Right forelimb (tissue), 1 donor: ENCODE data around the gene TYROBP.
"Not testable (repeated sequence)": the region's sequence is repeated elsewhere in the genome, so short reads cannot be mapped to it uniquely, and the experiment has no call there.

Source experiments
- DNase-seq: peaks from one replicate; pipeline ENCODE4 v3.0.0-alpha.2; 2018

The TYROBP gene

DNA sequence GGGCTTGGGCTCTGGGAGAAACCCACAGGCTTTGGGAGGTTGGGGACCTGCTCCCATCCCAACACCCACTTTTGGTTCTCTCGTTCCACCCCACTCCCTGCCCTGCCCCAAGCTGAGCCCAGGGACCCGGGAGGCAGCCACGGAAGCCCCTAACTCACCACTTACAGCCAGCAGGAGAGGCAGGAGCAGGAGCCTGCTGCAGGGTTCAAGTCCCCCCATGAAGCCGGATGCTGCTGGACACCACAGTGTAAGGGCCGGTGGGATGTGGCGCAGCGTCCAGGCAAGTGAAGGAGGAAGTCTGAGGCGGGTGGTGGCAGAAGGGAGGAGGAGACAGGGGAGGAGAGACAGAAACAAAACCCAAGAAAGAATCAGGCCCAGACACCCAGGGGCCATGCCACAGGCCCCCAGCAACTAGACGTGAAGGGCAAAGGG lies at the start of gene TYROBP:
TSS of gene TYROBP (minus strand) at position 286 of the 432 bp plus-strand sequence. CDS start at position 219, 67 bp downstream.
- DNase-seq = no peak

DNA sequence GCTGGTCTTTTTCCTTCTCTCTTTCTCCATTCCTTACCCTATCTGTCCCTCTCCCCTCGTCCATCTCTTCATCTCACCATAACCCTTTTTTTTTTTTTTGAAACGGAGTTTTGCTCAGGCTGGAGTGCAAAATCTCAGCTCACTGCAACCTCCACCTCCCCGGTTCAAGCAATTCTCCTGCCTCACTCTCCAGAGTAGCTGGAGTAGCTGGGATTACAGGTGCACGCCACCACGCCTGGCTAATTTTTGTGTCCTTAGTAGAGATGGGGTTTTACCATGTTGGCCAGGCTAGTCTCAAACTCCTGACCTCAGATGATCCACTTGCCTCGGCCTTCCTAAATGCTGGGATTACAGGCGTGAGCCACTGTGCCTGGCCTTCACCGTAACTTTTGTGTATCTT lies 49.3 kb upstream of the TYROBP start:
- not testable (repeated sequence) for DNase-seq

DNA sequence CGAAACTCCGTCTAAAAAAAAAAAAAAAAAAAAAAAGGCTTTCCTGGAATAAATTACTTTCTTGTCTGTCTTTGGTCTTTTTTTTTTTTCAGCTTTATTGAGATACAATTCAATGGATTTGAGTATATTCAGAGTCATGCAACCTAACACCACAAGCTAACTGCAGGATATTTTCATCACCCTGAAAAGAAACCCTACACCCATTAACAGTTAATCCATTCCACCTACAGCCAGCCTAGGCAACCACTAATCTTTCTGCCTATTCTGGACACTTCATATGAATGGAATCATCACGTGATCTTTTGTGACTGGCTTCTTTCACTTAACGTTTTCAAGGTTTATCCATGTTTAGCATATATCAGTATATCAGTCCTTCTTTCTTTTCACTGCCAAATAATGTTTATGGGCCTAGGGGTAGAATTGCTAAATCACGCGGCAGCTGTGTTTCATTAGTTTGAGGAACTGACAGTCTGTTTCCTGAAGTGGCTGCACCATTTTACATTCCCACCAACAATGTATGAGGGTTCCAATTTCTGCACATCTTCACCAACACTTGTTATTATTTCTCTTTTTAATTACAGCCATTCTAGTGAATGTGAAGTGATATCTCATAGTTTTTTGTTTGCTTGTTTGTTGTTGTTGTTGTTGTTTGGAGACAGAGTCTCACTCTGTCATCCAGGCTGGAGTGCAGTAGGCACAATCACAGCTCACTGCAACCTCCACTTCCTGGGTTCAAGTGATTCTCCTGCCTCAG lies 48.0 kb upstream of the TYROBP start:
- no peak for DNase-seq

DNA sequence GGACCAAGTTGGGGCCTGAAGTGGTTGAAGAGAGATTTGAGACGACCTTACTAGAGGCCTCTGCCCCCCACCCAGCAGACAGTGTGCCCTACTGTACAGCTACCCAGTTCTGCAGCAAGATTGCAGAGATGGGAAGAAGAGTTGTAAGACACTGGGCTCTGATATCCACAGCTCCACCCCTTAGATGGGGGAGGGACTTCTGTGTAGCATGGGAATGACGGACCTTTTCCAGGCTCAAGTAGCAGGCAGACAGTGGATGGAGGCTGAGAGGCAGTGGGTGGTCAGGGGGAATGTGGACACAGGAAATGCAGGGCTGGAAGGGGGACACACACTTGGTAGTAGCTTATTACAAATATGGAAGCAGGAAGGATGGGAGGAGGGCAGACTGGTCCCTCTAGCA lies 41.0 kb upstream of the TYROBP start:
- no peak for DNase-seq

DNA sequence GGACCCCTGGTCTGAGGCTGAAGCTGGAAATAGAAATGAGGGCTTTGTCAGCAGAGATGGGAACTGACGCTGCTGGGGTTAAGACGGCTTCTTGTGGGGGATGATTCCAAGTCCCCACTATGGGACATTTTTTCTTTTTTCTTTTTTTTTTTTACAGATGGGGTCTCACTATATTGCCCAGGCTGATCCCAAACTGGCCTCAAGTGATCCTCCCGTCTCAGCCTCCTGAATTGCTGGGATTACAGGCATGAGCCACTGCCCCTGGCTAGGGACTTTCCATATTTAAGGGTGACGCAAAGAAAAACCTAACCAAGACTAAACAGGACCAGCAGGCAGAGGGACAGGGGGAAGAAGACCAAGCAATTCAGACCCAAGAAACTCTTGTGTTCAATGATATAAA lies 38.1 kb upstream of the TYROBP start:
- DNase-seq = no peak

DNA sequence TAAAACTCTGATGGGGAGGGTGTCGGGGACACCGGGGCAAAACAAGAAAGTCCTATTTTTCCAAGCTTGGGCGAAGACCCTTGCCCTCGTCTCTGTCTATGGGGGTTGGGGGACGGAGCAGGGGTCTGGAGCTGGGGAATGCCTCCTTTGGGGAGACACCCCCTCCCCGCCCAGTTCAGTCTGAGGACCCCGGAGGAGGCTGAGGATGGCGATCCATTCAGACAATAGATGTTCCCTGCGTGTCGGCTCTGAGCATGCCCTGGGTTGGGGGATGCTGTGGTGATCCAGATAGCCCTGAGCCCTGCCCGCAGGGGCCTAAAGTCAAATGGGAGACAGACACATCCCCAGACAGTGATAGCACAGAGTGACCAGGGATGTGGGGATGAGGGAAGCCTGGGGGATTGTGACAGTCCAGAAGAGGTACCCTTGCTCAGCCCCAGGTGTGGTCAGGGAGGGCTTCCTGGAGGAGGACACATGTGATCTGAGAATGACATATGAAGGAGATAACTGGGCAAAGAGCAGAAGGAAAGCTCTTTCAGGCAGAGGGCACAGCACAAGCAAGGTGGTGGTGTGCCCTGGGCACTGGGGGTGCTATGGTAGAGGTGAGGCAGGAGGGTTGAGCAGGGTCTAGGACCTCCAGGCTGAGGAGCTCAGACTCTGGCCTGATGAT lies 37.2 kb upstream of the TYROBP start:
- DNase-seq = no peak

DNA sequence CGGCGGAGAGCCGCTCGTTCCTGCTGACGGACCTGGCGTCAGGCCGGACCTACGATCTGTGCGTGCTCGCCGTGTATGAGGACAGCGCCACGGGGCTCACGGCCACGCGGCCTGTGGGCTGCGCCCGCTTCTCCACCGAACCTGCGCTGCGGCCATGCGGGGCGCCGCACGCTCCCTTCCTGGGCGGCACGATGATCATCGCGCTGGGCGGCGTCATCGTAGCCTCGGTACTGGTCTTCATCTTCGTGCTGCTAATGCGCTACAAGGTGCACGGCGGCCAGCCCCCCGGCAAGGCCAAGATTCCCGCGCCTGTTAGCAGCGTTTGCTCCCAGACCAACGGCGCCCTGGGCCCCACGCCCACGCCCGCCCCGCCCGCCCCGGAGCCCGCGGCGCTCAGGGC lies 36.5 kb upstream of the TYROBP start:
- DNase-seq = no peak

DNA sequence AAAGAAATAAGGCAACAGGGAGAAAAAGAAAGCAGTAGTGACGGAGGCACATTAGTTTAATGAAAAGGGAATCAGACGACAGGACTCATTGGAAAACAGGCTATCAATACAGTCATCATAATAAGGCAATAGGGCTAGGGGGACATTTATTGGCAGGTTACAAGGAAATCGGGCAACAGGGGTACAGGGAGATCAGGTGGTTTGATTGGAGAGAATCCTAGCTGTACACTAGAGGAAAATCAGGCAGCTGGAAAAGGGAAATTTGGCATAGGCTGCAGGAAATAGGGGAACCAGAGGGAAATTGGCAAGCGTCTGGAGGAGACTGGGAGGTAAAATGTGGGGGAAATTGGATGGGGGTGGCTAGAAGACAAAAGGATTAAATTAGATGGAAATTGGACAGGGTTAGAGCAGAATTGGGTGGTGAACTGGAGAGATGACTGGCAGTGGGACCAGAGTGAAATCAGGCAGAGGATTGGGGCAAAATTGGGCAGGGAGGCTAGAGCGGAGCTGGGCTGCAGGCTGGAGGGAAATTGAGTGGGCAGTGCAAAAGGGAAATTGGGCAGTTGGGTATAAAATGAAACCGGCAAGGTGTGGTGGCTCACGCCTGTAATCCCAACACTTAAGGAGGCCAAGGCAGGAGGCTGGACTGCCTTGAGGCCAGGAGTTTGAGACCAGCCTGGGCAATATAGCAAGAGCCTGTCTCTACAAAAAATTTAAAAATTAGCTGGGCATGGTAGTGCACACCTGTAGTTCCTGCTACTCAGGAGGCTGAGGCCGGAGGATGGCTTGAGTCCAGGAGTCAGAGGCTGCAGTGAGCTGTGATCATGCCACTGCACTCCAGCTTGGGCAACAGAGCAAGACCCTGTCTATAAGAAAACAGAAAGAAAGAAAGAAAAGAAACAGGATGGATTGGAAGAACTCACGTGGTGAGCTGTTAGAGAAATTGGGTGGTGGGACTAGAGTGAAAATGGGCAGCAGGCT lies 35.5 kb upstream of the TYROBP start:
- no peak for DNase-seq

DNA sequence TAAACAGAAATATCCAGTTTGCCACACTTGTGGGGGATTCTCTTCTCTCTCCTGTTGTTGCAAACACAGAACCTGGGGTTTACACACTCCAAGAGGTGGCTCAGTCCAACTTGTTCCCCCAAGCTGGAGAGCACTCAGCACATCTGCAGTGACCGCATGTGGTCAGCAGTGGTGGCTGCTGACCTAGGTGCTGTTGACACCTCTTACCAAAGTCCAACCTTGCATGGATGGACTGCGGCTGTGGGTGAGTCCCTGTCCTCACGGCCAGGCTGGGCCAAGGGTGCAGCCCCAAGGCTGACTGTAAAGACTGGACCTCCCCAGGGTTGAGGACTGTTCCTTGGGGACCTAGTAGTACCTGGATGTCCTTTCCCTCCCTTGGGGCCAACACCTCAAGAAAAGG lies 34.1 kb upstream of the TYROBP start:
- DNase-seq = no peak

DNA sequence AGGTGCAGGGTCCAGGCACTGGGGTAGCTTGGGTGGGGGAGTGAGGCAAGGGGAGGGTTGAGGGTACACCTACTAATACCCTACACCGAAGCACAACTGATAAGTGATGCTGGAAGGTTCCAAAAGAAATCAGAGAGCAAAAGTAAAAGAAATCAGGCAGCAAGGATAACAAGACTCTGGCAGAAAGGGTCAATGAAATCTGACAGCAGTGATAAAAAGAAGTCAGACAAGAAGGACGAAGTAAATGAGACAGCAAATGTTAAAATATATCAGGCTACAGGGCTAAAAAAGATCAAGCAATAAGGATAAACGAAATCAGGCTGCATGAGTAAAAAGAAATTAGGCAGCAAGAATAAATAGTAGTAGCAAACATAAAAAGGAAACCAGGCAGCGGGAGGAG lies 32.7 kb upstream of the TYROBP start:
- no peak for DNase-seq

DNA sequence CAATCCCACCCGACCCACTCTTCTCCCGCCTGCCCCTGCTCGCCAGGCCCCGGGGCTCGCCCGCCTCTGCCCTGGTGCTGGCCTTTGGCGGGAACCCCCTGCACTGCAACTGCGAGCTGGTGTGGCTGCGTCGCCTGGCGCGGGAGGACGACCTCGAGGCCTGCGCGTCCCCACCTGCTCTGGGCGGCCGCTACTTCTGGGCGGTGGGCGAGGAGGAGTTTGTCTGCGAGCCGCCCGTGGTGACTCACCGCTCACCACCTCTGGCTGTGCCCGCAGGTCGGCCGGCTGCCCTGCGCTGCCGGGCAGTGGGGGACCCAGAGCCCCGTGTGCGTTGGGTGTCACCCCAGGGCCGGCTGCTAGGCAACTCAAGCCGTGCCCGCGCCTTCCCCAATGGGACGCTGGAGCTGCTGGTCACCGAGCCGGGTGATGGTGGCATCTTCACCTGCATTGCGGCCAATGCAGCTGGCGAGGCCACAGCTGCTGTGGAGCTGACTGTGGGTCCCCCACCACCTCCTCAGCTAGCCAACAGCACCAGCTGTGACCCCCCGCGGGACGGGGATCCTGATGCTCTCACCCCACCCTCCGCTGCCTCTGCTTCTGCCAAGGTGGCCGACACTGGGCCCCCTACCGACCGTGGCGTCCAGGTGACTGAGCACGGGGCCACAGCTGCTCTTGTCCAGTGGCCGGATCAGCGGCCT lies 32.1 kb upstream of the TYROBP start:
- no peak for DNase-seq

DNA sequence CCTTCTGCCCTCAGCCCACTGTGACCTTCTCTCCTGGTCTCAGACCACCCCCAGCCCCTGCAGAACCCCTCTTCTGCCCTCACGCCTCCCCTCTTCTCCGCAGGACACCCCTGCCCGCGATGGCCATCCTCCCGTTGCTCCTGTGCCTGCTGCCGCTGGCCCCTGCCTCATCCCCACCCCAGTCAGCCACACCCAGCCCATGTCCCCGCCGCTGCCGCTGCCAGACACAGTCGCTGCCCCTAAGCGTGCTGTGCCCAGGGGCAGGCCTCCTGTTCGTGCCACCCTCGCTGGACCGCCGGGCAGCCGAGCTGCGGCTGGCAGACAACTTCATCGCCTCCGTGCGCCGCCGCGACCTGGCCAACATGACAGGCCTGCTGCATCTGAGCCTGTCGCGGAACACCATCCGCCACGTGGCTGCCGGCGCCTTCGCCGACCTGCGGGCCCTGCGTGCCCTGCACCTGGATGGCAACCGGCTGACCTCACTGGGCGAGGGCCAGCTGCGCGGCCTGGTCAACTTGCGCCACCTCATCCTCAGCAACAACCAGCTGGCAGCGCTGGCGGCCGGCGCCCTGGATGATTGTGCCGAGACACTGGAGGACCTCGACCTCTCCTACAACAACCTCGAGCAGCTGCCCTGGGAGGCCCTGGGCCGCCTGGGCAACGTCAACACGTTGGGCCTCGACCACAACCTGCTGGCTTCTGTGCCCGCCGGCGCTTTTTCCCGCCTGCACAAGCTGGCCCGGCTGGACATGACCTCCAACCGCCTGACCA lies 31.4 kb upstream of the TYROBP start:
- DNase-seq = no peak

DNA sequence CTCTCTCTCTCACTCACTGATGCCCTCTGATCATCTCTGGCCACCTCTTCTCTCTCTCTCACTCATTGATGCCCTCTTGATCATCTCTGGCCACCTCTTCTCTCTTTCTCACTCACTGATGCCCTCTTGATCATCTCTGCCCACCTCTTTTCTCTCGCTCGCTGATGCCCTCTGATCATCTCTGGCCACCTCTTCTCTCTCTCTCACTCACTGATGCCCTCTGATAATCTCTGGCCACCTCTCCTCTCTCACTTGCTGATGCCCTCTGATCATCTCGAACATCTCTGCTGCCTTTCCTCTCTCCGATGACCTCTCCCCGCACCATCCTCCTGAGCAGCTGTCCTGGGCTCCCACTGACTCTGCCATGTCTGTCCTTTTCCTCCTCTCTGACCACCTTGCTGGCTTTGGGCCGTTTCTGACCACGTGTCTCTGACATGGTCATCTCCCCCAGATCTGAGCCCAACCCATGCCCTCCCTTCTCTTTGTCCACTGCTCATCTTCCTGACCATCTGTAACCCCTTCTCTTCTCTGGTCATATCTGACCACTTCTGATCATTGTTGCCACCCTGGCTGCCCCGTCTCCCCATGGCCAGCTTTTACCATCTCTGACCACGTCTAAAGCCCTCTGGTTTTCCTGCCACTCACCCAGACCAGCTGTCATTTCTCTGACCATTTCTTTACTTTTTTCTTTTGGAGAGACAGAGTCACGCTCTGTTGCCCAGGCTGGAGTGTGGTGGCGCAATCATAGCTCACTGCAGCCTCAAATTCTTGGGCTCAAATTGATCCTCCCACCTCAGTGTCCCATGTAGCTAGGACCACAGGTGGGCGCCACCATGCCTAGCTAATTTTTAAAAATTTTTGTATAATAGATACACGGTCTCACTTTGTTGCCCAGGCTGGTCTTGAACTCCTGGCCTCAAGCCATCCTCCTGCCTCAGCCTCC lies 30.5 kb upstream of the TYROBP start:
- DNase-seq = no peak

DNA sequence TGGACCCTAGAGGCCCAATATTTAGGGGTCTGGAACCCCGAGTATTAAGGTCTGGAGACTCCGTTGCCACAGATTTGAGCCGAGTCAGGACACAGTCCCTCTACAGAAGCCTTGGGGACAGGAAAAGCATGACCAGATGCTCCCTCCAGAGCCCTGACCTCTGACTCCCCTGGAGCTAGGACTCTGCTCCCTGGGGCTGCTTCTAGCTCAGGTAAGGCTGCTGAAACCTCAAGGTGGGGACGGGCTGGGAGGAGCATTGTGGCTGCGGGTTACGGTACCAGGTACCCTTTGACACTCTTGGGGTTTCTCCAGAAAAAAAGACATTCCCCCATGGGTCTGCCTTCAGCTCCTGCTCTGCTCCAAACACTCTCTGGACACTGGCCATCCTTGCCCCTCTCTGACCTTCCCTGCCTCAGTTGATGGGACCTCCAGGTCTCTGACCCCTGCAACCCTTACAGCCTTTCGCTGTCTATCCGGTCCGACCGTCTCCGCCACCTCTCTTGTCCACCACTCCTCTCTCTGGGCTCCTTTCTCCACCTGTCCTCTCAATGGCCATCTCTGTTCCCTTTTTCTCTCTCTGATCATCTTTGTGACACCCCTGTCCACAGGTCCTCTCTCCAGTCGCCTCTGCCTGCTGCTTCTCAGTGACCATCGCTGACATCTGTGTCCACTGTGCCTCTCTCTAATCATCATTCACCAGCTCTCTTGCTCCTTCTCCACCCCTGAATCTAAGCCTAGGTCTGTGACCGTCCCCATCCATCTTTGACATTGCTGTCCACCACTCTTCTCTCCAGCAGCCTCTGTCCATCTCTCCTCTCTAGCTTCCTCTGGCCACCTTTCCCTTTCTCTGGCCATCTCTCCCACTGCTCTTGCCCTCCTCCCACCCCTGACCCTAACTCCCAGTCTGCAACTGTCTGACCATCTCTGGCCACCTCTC lies 29.5 kb upstream of the TYROBP start:
- no peak for DNase-seq

DNA sequence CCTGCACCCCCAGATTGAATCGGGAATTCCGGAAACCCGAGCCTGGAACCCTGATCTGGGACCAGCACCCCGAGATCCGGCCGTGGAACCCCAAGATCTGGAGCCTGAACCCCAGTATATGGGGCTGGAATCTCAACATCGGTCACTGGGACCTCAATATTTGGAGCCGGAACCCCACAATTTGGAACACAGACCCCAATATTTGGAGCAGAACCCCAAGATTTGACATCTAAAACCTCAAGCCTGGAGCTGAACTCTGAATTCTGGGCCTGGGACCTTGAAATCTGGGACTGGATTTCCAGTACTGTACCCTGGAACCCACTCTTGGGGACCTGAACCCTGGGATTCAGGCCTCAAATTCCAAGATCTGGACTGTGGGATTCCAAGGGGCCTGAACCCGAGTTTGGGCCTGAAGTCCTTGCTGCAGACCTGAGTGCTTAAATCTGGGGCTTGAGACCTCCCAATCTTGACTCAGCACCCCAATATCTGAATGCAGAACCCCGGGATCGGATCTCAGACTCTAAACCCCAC lies 28.7 kb upstream of the TYROBP start:
- DNase-seq = no peak

DNA sequence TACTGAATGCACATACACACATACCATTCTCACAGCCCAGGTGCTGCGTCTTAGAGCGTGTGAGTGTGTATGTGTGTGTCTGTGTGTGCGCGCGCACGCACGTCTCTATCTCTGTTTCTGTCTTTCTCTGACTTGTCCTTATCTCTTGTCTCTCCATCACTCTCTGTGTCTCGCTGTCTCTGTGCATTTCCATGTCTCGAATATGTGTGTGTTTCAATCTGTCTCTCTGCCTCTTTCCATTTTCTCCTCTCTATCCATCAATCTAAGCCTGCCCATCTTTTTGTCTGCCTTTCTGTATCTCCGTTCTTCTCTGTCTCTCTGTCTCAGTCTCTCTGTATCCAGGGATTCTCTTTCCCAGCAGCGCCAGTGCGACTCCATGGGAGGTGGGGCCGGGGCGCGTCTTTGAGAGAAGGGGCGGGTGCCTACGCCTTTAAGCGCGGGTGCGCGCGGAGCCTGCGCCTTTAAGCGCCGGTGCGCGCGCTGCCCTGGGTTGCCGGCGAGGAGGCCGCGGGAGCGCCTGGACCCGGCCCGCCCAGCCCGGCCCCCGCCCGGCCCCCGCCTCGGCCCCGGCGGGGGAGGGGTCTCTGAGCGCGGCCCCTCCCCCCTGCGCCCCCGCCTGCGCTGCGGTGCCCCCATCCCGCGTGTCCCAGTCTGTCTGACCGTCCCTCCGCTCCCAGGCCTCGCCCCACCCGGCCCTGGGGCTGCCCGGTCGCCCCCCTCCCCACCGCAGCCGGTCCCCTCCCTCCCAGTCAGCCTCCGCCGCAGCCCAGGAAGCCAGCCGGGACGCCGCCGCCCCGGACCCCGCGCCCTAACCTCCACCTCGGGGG lies 28.0 kb upstream of the TYROBP start, which contains the start of gene LRFN3:
TSS of gene LRFN3 (plus strand) at position 464 of the 827 bp plus-strand sequence. CDS start 3,052 bp downstream, outside the sequence.
- peak; percentile 80 for DNase-seq

DNA sequence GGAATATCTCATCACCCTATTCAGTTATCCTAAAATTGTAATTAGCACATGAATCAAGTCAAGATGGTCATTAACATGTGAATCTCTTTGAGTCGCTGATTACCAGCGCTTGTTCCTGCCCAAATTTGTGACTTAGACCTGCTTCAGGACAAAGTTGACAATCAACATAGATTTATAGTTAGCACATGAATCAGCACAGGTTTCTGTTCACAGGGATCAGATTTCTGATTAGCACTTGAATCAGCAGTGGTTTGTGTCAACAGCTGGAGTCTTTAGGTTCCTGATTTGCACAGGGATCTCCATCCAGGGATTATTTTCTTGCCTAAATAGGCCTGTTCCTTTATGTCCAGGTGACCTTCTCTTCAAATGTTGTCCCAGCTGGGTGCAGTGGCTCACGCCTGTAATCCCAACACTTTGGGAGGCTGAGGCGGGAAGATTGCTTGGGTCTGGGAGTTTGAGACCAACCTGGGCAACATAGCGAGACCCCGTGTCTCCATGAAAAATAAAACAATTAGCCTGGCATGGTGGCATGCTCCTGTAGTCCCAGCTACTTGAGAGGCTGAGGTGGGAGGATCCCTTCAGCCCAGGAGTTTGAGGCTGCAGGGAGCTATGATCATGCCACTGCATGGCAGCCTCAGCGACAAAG lies 24.3 kb upstream of the TYROBP start:
- no peak for DNase-seq

DNA sequence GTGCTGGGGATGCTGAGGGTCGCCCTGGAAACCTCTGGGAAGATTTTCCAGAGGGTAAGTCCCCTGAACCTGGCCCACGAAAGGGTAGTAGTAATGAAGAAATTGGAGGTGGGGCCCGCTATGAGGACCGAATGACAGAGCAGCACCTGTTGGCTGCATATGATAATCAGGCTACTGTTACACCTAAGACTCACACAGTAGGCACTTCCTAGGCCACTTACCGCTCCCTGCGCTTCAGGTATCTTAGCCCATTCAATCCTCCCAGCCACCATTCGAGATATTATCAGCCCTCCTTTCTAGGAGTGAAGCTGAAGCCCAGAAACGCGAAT lies 23.7 kb upstream of the TYROBP start:
- no peak for DNase-seq
